ENCODE measurements around the gene KCNH1.

The KCNH1 gene

GRCh38 chr1:210647406-210648333, 486.3 kb downstream of the KCNH1 start:
- H3K9ac ChIP-seq, result no peak overlapping the region
- H3K36me3 ChIP-seq (ENCODE audit: insufficient read depth), result no peaks in the 10 kb centered on the region
- H3K79me2 ChIP-seq (ENCODE audit: insufficient read depth, low read depth), result no peaks in the 10 kb centered on the region
- peak overlapping the region; percentile 36 for H3K4me2 ChIP-seq
- H3K4me1 ChIP-seq (ENCODE audit: low read depth, poor library complexity, severe bottlenecking), result peaks cover 35% of the 10 kb centered on the region
- H3K4me3 ChIP-seq (IDR thresholded peaks at IDR 0.05; ENCODE audit: insufficient read depth, low read depth, low read length), result no peak overlapping the region
- H2AFZ ChIP-seq (ENCODE audit: low read depth), result no peak overlapping the region
- peak overlapping the region; percentile 33; the same call in 1 of the 2 replicates for H3K27ac ChIP-seq
- TF ChIP-seq CTCF (conservative IDR thresholded peaks at IDR 0.05; ENCODE audit: low read depth, low read length), result no peak
- no peaks in the 10 kb centered on the region for H4K20me1 ChIP-seq (ENCODE audit: insufficient read depth)
- H3K27me3 ChIP-seq (ENCODE audit: insufficient read depth, low read depth), result no peaks in the 10 kb centered on the region

GRCh38 chr1:210646258-210646616, 487.7 kb downstream of the KCNH1 start:
- H4K20me1 ChIP-seq (ENCODE audit: insufficient read depth), result no peaks in the 10 kb centered on the region
- H3K4me1 ChIP-seq (ENCODE audit: low read depth, poor library complexity, severe bottlenecking), result peaks cover 35% of the 10 kb centered on the region
- peak overlapping the region; percentile 31; the same call in 1 of the 2 replicates for H3K4me2 ChIP-seq
- H3K36me3 ChIP-seq (ENCODE audit: insufficient read depth), result no peaks in the 10 kb centered on the region
- no peaks in the 10 kb centered on the region for H3K27me3 ChIP-seq (ENCODE audit: insufficient read depth, low read depth)
- no peaks in the 10 kb centered on the region for H3K79me2 ChIP-seq (ENCODE audit: insufficient read depth, low read depth)
- no peak for TF ChIP-seq CTCF (conservative IDR thresholded peaks at IDR 0.05; ENCODE audit: low read depth, low read length)
- no peak overlapping the region for H3K9ac ChIP-seq
- H3K4me3 ChIP-seq (IDR thresholded peaks at IDR 0.05; ENCODE audit: insufficient read depth, low read depth, low read length), result no peak overlapping the region
- H3K27ac ChIP-seq, result no peak overlapping the region
- H2AFZ ChIP-seq (ENCODE audit: low read depth), result no peak overlapping the region

DNA sequence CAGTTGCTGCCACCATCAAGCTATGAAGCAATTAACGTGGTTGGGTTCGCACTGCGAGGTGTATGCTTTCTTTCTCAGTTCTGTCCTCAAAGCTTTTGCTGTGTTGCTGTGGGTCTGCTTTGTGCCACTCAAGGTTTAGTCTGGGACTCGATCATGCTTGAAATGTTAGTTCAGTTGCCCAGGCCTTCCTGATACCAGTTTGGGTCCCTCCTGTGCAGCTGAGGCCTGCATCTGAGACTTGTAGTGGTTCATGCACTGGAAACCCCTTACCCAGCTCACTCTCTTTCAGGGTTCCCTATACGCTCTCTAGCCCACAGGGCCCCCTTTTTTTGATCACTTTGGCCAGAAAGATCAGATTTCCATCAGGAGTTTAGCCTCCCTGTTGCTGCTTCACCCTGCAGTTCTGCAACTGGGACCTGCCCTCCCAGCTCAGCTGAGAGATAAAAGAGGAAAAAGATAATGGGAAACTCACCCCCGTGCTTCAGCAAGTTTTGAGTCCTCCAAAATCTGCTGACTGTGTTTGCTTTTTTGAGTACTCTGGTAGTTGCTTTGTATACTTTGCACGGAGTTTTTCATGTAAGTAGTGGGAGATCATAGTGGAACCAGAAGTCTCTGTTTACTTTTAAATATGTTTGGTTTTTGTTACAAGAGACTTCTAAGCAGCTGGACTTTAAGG, 488.2 kb downstream of the KCNH1 start:
- no peak for TF ChIP-seq CTCF (conservative IDR thresholded peaks at IDR 0.05; ENCODE audit: low read depth, low read length)
- peak overlapping the region; percentile 31; the same call in 1 of the 2 replicates for H3K4me2 ChIP-seq
- H4K20me1 ChIP-seq (ENCODE audit: insufficient read depth), result no peaks in the 10 kb centered on the region
- no peaks in the 10 kb centered on the region for H3K27me3 ChIP-seq (ENCODE audit: insufficient read depth, low read depth)
- peak overlapping the region; percentile 6; the same call in 1 of the 2 replicates for H3K27ac ChIP-seq
- no peak overlapping the region for H3K9ac ChIP-seq
- peaks cover 35% of the 10 kb centered on the region for H3K4me1 ChIP-seq (ENCODE audit: low read depth, poor library complexity, severe bottlenecking)
- no peak overlapping the region for H3K4me3 ChIP-seq (IDR thresholded peaks at IDR 0.05; ENCODE audit: insufficient read depth, low read depth, low read length)
- H3K36me3 ChIP-seq (ENCODE audit: insufficient read depth), result no peaks in the 10 kb centered on the region
- no peak overlapping the region for H2AFZ ChIP-seq (ENCODE audit: low read depth)
- H3K79me2 ChIP-seq (ENCODE audit: insufficient read depth, low read depth), result no peaks in the 10 kb centered on the region

DNA sequence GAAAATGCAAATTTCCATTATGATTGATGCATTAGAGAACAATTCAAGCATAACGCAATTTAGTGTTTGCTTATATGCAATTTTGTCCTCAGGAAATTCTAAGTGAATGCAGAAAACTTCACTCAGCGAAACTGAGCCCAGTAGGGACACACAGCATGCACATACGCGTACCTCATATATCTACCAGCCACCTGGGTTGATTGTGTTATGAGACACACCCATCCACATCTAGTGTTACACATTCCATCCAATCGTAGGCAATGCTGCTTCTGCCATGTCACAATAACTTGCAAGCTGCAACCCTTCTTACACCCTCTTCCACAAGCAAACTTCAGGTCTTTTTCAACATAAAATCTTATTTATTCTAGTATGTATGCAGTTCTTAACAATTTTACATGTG, 492.4 kb downstream of the KCNH1 start:
- no peak overlapping the region for H3K27ac ChIP-seq
- no peak for TF ChIP-seq CTCF (conservative IDR thresholded peaks at IDR 0.05; ENCODE audit: low read depth, low read length)
- H3K36me3 ChIP-seq (ENCODE audit: insufficient read depth), result no peaks in the 10 kb centered on the region
- no peak overlapping the region for H3K9ac ChIP-seq
- no peaks in the 10 kb centered on the region for H3K27me3 ChIP-seq (ENCODE audit: insufficient read depth, low read depth)
- H3K4me2 ChIP-seq, result no peak overlapping the region
- no peak overlapping the region for H3K4me3 ChIP-seq (IDR thresholded peaks at IDR 0.05; ENCODE audit: insufficient read depth, low read depth, low read length)
- no peaks in the 10 kb centered on the region for H3K79me2 ChIP-seq (ENCODE audit: insufficient read depth, low read depth)
- no peak overlapping the region for H2AFZ ChIP-seq (ENCODE audit: low read depth)
- H4K20me1 ChIP-seq (ENCODE audit: insufficient read depth), result no peaks in the 10 kb centered on the region
- peaks cover 13% of the 10 kb centered on the region for H3K4me1 ChIP-seq (ENCODE audit: low read depth, poor library complexity, severe bottlenecking)
